ENCODE measurements around the gene GLMN.

GLMN gene

GRCh38 chr1:92340154-92340553 lies 41.4 kb upstream of the GLMN start:
- H3K9ac ChIP-seq, result no peak overlapping the region
- no peak overlapping the region for H2AFZ ChIP-seq
- H3K4me3 ChIP-seq (ENCODE audit: low read depth, low read length), result no peak overlapping the region
- H3K27me3 ChIP-seq (ENCODE audit: control insufficient read depth, insufficient read depth, low read length), result no peaks in the 10 kb centered on the region
- H3K27ac ChIP-seq, result no peak overlapping the region
- no peaks in the 10 kb centered on the region for H3K79me2 ChIP-seq
- H3K36me3 ChIP-seq (ENCODE audit: control insufficient read depth, insufficient read depth, low read length), result no peaks in the 10 kb centered on the region
- H3K4me1 ChIP-seq, result no peaks in the 10 kb centered on the region
- no peak overlapping the region for H3K4me2 ChIP-seq (ENCODE audit: low read length)
- no peak for TF ChIP-seq CTCF (IDR thresholded peaks at IDR 0.05)
- no peaks in the 10 kb centered on the region for H3K9me3 ChIP-seq (ENCODE audit: control insufficient read depth, low read length)

GRCh38 chr1:92333668-92334067 lies 34.9 kb upstream of the GLMN start:
- Histone ChIP-seq H3K4me1 (no peaks in the 10 kb centered on the region), H3K4me3 (ENCODE audit: low read depth, low read length) (no peak overlapping the region), H3K79me2 (no peaks in the 10 kb centered on the region), H3K27ac (no peak overlapping the region), H2AFZ (no peak overlapping the region), H3K9me3 (ENCODE audit: control insufficient read depth, low read length) (no peaks in the 10 kb centered on the region), H3K27me3 (ENCODE audit: control insufficient read depth, insufficient read depth, low read length) (no peaks in the 10 kb centered on the region), H3K9ac (no peak overlapping the region), H3K36me3 (ENCODE audit: control insufficient read depth, insufficient read depth, low read length) (no peaks in the 10 kb centered on the region), H3K4me2 (ENCODE audit: low read length) (no peak overlapping the region)
- TF ChIP-seq CTCF (IDR thresholded peaks at IDR 0.05), result no peak

GRCh38 chr1:92329347-92330129 lies 30.8 kb upstream of the GLMN start:
- no peaks in the 10 kb centered on the region for H3K27me3 ChIP-seq (ENCODE audit: control insufficient read depth, insufficient read depth, low read length)
- no peak overlapping the region for H3K9ac ChIP-seq
- no peaks in the 10 kb centered on the region for H3K79me2 ChIP-seq
- no peak overlapping the region for H3K4me3 ChIP-seq (ENCODE audit: low read depth, low read length)
- TF ChIP-seq CTCF (IDR thresholded peaks at IDR 0.05), result no peak
- H3K4me1 ChIP-seq, result no peaks in the 10 kb centered on the region
- H3K4me2 ChIP-seq (ENCODE audit: low read length), result no peak overlapping the region
- H3K36me3 ChIP-seq (ENCODE audit: control insufficient read depth, insufficient read depth, low read length), result no peaks in the 10 kb centered on the region
- no peaks in the 10 kb centered on the region for H3K9me3 ChIP-seq (ENCODE audit: control insufficient read depth, low read length)
- no peak overlapping the region for H3K27ac ChIP-seq
- H2AFZ ChIP-seq, result no peak overlapping the region

GRCh38 chr1:92327794-92328193 lies 29.0 kb upstream of the GLMN start:
- Histone ChIP-seq H3K27ac (no peak overlapping the region), H3K27me3 (ENCODE audit: control insufficient read depth, insufficient read depth, low read length) (no peaks in the 10 kb centered on the region), H3K9ac (no peak overlapping the region), H3K9me3 (ENCODE audit: control insufficient read depth, low read length) (no peaks in the 10 kb centered on the region), H3K36me3 (ENCODE audit: control insufficient read depth, insufficient read depth, low read length) (no peaks in the 10 kb centered on the region), H3K79me2 (no peaks in the 10 kb centered on the region), H3K4me1 (no peaks in the 10 kb centered on the region), H3K4me2 (ENCODE audit: low read length) (no peak overlapping the region), H3K4me3 (ENCODE audit: low read depth, low read length) (no peak overlapping the region), H2AFZ (no peak overlapping the region)
- TF ChIP-seq CTCF (IDR thresholded peaks at IDR 0.05), result no peak

GRCh38 chr1:92326681-92327080 lies 27.9 kb upstream of the GLMN start:
- no peaks in the 10 kb centered on the region for H3K79me2 ChIP-seq
- no peak overlapping the region for H3K27ac ChIP-seq
- H3K4me2 ChIP-seq (ENCODE audit: low read length), result no peak overlapping the region
- no peak for TF ChIP-seq CTCF (IDR thresholded peaks at IDR 0.05)
- H3K9me3 ChIP-seq (ENCODE audit: control insufficient read depth, low read length), result no peaks in the 10 kb centered on the region
- H2AFZ ChIP-seq, result no peak overlapping the region
- no peaks in the 10 kb centered on the region for H3K4me1 ChIP-seq
- H3K4me3 ChIP-seq (ENCODE audit: low read depth, low read length), result no peak overlapping the region
- H3K27me3 ChIP-seq (ENCODE audit: control insufficient read depth, insufficient read depth, low read length), result no peaks in the 10 kb centered on the region
- H3K36me3 ChIP-seq (ENCODE audit: control insufficient read depth, insufficient read depth, low read length), result no peaks in the 10 kb centered on the region
- H3K9ac ChIP-seq, result no peak overlapping the region
